Stimulated activated naive CD4-positive, alpha-beta T cell (primary cell): ENCODE results near the gene MITF.

Experiments
- DNase-seq, 6 experiments: peaks; one replicate each; lab custom pipeline; 2025; lab: John Stamatoyannopoulos, UW

Gene MITF

DNA sequence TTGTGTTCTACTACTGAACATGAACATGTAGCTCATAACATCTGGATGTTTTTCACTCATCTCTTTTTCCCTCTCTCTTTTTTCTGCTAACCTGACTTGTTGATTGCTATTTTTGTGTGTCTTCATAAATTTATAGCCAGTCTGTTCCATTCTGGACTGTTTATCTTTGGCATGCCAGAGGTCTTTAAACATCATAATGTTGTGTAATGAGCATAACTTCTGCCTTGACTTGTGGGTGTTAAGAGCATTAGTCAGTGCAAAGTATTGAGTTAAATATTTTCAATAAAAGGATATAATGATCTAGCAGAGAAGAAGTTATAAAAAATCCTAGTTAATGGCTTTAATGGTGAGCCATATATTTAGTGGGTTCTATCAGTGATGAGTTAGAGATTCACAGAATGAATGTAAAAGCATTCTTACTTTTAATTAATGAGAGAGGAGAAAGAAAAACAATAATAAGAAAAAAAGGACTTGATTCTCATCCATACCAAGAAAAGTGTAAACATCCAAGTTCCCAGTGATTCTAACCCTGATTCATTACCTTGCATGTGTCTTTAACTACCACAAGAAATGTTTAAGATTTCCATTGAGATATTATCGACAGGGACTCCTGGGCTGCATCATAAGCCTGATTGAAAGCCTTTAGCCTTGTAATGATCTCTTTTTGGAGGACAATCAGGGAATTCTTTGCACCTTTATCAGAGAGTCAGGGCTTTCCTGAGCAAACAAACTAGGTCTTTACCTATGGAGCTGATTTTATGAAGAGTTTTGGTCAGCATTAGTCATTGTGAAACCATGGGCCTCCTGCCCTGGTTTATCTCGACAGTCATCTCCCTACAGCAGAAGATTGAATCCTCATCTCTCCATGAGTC lies 22.9 kb downstream of the MITF start:
- no peak for DNase-seq

DNA sequence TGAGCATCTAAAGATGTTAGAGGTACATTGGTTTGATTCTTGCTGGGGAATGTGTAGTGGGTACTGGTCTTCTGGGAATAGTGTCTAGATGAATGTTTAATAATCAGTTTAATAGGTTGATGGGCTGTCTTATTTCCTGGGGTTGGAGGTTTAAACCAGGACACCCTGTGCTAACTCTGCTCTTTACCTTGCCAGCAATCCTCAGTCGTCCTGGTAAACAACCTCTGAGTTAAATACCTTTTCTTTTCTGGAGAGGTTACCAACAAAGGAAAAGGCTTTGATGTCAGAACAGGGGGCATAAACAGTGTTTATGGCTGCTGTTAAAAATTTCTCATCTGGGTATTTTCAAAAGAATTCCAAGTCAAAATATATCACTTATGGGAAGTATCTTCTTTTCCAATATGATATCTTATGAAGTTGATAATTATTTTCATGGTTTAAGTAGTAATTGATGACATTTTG lies 23.5 kb downstream of the MITF start:
- DNase-seq: no peak

GRCh38 chr3:69763458-69763857 lies 24.2 kb downstream of the MITF start:
- DNase-seq: no peak

DNA sequence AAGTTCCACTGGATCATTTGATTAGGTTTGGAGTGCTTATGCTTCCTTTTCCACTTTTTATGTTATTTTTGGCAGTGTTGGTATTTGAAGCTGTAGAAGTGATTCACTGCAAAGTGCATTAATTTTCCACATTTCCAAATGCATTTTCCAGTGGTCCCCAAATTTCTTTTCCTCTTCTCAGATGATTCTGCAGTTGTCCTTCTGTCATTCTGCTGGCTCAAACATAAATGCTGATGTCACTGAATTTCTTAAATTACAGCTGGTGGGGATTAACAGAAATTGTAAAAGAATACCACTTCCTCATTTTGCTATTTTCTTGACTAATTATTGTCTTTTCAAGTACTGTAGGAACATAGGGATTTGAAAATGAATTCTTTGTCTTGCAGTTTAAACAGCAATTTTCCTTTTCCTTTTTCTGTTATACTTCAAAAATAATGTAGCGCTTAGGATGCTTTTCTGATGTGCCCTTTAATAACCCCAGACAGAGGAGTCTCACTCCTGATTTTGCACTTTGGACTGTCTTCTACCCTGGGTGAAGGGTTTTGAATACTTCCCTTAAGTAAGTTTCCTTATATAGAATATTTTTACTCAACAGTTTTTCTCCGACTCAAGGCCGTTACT lies 25.0 kb downstream of the MITF start:
- DNase-seq: no peak

GRCh38 chr3:69764861-69765260 lies 25.6 kb downstream of the MITF start:
- DNase-seq: no peak

GRCh38 chr3:69766638-69767037 lies 27.4 kb downstream of the MITF start:
- no peak for DNase-seq

GRCh38 chr3:69767571-69767970 lies 28.3 kb downstream of the MITF start:
- no peak for DNase-seq

DNA sequence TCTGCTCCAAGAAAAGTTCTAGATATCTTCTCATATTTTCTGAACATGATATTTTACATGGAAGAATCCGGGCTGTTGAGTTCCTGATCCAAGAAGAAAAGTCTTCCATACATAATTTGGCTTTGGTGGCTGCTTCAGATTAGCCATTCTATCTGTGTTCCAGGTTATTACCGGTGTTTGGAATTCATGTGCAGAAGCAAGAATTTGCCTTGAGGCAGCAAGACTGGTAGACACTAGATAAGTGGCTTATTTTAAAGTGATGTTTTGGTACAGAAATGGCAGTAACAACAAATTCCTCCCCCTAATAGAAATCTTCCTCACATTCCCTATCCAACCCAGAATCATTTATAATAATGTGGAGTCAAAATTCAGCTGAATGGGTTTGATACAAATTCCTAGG lies 29.2 kb downstream of the MITF start:
- no peak for DNase-seq

DNA sequence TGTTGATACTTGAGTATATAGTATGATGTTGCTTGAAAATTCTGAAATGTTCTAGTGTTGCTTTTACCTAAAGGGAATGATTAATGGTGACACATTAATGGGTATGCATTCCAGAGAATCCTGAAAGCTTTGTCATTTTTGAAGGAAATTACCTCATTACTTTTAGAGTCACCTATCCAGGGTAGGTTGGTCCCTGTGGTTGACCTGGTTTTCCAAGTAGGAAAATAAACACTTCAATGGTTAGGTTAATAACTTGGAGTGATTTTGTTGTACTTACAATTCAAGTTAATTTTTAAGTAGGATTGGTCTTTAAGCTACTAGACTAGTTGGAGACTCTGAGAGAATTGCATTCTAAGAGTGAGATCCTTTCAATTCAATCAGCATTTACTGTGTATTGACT lies 31.0 kb downstream of the MITF start:
- DNase-seq: no peak

DNA sequence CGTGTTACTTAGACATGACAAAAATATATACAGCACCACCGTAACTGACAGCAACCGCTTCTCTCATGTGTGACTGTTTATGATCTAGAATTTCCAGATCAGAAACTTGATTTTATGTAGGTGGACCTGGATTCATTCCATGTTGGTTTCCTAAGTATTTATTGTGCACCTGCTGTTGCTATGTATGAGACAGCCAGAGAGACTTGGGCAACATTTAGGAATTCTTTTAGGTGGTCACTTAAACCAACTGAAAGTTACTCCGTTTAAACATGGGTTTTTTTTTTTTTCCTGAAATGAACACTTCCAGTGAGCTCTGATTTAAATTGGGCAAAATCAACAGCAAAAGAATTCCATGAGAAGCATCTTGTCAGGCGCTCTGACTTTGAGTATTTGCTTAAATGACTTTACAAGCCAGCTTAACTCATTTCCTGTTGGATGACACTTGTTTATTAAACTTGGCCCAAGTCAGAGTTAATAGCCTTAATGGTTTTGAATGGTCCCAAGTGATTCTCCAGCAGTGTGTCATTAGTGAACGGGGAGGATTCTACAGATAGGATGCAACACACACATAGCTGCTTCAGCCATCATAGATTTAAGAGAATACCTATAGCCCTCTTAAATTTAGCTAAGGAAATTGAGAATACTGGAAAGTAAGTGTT lies 31.8 kb downstream of the MITF start:
- no peak for DNase-seq

DNA sequence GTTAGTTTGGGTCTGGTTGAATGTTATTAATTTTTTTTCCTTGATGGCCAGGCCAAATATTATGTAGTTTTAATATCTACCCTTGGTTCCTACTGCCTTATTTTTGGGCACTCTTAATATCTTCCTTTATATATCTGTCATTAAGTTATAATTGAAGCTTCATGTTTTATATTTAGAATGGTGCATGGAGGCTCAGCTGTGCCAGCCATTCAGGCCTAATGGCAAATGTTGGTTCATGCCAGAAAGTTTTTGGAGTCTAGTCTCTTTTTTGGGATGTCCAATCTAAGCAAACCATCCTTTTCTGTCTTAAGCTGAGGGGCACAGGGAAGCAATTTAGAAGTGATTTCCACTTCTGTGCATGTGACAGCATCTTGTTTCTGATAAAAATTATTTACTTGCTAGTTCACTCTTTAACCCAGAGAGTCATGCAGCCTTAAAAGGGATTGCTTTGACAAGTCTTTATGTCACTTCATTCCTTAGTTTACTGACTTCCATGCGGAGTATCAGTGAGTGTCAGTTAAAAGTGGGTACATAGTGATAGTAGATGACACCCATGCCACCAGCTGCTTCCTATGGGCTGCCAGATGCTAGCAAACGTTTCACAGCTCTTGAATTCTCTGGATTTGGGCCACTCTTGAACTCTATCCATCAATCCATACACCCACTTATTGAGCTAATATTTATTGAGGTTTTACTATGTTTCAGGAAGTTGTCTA lies 33.0 kb downstream of the MITF start:
- DNase-seq: no peak

GRCh38 chr3:69774029-69774428 lies 34.8 kb downstream of the MITF start:
- DNase-seq: no peak

DNA sequence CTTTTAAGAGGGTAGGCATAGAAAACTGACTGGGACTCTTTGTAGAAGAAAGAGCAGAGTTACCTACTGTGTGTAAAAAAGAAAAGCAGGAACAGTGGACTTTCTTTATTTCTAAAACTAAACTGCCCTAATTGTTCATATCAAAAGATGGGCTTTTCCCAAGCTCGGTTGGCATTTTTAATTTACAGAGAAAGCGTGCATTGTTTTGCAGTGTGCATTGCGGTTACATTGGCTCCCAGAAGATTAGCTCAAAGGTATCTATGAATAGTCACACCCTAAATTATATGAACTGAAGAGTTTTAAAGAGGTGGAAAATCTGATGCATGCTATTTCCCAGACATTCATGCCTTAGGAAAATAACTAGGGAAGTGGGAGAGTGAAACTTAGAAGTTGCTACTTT lies 36.5 kb downstream of the MITF start:
- no peak for DNase-seq

DNA sequence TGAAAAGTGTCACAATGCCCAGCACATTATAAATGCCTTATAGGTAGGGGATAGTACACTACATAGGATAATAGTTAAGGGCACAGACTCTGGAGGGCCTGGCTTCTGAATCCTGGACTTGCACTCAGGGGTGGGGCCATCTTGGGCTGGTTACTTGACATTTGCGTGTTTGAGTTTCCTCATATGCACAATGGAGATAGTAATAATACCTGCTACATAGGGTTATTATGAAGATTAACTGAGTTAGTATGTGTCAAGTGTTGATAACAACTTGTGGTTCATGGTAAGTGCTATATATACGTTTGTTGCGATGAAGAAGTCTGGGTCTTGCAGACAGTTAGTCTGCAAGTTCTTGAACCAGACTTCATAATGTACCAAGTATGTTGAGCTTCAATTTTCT lies 37.0 kb downstream of the MITF start:
- no peak for DNase-seq

DNA sequence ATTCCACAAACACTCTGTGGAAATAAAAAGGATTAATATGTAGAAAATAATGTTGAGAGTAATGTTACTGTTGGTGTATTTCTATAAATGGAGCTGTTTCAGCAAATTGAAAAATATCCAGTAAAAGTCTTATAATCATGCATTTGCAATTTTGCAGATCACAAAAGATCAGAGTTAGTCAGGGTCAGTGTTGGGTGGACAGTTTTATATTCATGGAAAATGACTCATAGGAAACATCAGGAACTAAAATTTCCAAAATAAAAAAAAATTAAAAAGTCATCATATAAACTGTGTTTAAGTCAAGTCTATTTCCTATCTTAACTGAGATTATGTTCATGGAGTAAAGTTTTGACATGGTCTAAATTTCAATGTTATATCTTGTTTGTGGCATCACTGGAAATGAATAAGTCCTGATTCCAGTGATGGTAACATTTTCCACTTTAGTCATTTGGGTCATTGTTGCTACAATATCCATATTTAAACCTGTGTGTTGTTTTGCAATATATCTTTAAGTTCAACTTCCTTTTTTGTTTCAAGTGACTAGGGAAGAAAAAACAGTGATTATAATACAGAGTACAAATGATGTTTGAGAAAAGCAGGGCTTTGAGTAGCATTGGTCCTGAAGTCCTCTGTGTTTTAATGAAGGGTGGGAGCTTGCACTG lies 37.8 kb downstream of the MITF start:
- DNase-seq: no peak

GRCh38 chr3:69777582-69777967 lies 38.3 kb downstream of the MITF start:
- no peak for DNase-seq

- DNase-seq: no peak
Observed at GRCh38 chr3:69781593-69781992, 42.3 kb downstream of the MITF start.

- no peak for DNase-seq
Observed at GRCh38 chr3:69784954-69785514, 45.8 kb downstream of the MITF start.

DNA sequence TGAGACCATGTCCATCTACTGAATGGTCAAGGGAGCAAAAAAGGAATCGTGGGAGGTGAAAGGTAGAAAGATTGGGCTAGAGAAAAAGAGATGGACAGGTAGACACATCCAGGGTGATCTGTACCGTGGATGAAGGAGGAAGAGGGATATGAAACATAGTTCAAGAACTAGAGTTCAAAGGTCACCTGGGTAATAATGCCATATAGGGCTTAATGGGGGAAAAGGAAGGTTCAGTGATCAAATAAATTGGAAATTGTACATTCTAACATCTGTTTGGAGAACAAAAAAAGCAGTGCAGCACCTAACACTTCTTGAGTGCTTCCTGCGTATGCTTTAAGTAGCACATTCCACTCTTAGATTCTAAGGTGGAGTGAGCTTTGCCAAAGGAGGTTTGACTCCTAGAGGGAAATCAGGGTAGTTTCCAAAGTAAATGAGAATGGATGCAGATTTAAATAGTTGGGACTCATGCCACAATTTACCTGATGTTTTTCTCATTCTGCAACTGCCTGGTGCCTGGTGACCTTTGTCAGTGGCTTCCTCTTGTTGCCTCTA lies 46.6 kb downstream of the MITF start:
- no peak for DNase-seq

- no peak for DNase-seq
Observed at GRCh38 chr3:69786854-69787253, 47.6 kb downstream of the MITF start.
